Natural killer cell (primary cell): ENCODE measurements around the gene WDR7. TPM values are rescaled to one million over a fixed set of nuclear protein-coding genes. Genes with fewer than 3 reads are reported as not detected.

ENCODE experiments used
- ATAC-seq, 3 donors: fragments of 150-1000 bp in 2 of 3; fragments of 200-7000 bp in 1 of 3; cut with Tn5 transposase; 1 replicate in 1 of 3; 2 replicates in 2 of 3; pipeline ENCODE4 v1.10.0; 2021; ENCODE audit warnings: mild to moderate bottlenecking in 2 of 3, moderate library complexity in 2 of 3
- DNase-seq, 2 donors: peaks; one replicate each; pipeline versions ENCODE4 v3.0.0 to v3.0.0-alpha.2; 2013 to 2021; ENCODE audit warnings: mixed read lengths in 1 of 2
- H3K27ac ChIP-seq: one replicate; pipeline ENCODE4 v1.5.1; 2013; ENCODE audit warnings: mild to moderate bottlenecking, low read length
- H3K27me3 ChIP-seq: one replicate; pipeline ENCODE4 v1.6.1; 2013; ENCODE audit warnings: low read length; ENCODE audit not compliant: control insufficient read depth, insufficient read depth
- H3K36me3 ChIP-seq: one replicate; pipeline ENCODE4 v1.6.1; 2013; ENCODE audit warnings: low read length; ENCODE audit not compliant: control insufficient read depth, insufficient read depth
- H3K4me1 ChIP-seq: one replicate; pipeline ENCODE4 v1.6.1; 2013; ENCODE audit warnings: low read length; ENCODE audit not compliant: control insufficient read depth, insufficient read depth
- H3K4me3 ChIP-seq: one replicate; pipeline ENCODE4 v1.5.1; 2013; ENCODE audit warnings: low read length
- H3K9me3 ChIP-seq: one replicate; pipeline ENCODE4 v1.6.1; 2013; ENCODE audit warnings: low read length; ENCODE audit not compliant: control insufficient read depth, insufficient read depth
- H3K27ac Mint-ChIP-seq, 2 donors: one replicate each; pipeline ENCODE4 v1.8.0; 2022; ENCODE audit warnings: mild to moderate bottlenecking in 2 of 2, mixed read lengths in 2 of 2, moderate library complexity in 1 of 2
- H3K27me3 Mint-ChIP-seq, 2 donors: one replicate each; pipeline ENCODE4 v1.8.0; 2022; ENCODE audit warnings: low read depth in 2 of 2, mixed read lengths in 2 of 2
- H3K36me3 Mint-ChIP-seq: one replicate; pipeline ENCODE4 v1.8.0; 2022; ENCODE audit warnings: mixed read lengths
- H3K4me1 Mint-ChIP-seq, 2 donors: one replicate each; pipeline ENCODE4 v1.8.0; 2022; ENCODE audit warnings: mixed read lengths in 2 of 2
- H3K4me3 Mint-ChIP-seq: one replicate; pipeline ENCODE4 v1.8.0; 2022; ENCODE audit warnings: mild to moderate bottlenecking, moderate library complexity, mixed read lengths
- H3K9me3 Mint-ChIP-seq, 2 donors: one replicate each; pipeline ENCODE4 v1.8.0; 2022; ENCODE audit warnings: mixed read lengths in 2 of 2
- WGBS: methylation state at CpG from one replicate; pipeline ENCODE4 v1.1.7; 2013; ENCODE audit warnings: missing lambda C conversion rate; ENCODE audit not compliant: insufficient coverage; 5-methylcytosine and 5-hydroxymethylcytosine counted together
- intact Hi-C: fragments of 100-400 bp; cut with micrococcal nuclease; formaldehyde crosslinking; loops from one replicate; pipeline ENCODE4 v1.14.2; 2022
- total RNA-seq, 4 donors: library from RNA; stranded (reverse); fragments of 120-200 nt in 1 of 4; gene quantifications; one replicate each; pipeline versions ENCODE4 v1.2.3 to v1.2.4, GENCODE V29; 2013 to 2022
- TF ChIP-seq, protein P1 (sequence below): fragments of 200-600 bp; IDR thresholded peaks from one replicate; pipeline ENCODE4 v1.8.0; 2022; ENCODE audit warnings: antibody characterized with exemption

The WDR7 gene
- total RNA-seq, 3 donors from 2014 or later (not counting 1 experiment from before 2014, with no cell fraction given): 71.1 to 103 (median 77.3) TPM

DNA sequence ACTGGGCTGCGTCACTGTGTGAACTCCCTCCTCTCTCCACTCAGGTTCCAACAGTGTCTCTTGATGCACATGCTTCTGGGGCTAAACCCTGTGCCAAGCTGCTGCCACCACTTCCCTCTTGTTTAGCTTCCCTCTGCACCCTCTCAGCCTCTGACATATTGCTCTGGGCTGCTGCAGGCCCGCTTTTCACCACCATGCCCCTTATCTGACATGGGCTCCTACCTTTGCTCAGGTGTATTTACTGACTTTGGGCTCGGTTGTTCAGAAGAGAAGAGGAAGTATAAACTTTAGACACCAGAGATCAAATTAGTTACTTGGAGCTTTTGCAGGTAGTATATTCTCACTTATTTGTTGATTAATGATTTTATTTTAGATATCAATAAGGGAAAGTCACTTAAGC is 77.6 kb downstream of the WDR7 start:
- Histone ChIP-seq H3K4me3 (no peak overlapping the region), H3K4me1 (no peaks in the 10 kb centered on the region), H3K27me3 (no peaks in the 10 kb centered on the region), H3K9me3 (no peaks in the 10 kb centered on the region), H3K36me3 (peaks cover 17% of the 10 kb centered on the region), H3K27ac (no peak overlapping the region)
- TF ChIP-seq, protein P1, sequence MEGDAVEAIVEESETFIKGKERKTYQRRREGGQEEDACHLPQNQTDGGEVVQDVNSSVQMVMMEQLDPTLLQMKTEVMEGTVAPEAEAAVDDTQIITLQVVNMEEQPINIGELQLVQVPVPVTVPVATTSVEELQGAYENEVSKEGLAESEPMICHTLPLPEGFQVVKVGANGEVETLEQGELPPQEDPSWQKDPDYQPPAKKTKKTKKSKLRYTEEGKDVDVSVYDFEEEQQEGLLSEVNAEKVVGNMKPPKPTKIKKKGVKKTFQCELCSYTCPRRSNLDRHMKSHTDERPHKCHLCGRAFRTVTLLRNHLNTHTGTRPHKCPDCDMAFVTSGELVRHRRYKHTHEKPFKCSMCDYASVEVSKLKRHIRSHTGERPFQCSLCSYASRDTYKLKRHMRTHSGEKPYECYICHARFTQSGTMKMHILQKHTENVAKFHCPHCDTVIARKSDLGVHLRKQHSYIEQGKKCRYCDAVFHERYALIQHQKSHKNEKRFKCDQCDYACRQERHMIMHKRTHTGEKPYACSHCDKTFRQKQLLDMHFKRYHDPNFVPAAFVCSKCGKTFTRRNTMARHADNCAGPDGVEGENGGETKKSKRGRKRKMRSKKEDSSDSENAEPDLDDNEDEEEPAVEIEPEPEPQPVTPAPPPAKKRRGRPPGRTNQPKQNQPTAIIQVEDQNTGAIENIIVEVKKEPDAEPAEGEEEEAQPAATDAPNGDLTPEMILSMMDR: no peak
- no peak overlapping the region for H3K27ac Mint-ChIP-seq
- 91% methylated on average over 2 of the region's 3 CpGs for WGBS
- no peaks in the 10 kb centered on the region for H3K9me3 Mint-ChIP-seq
- H3K4me1 Mint-ChIP-seq: no peaks in the 10 kb centered on the region
- DNase-seq (no peak), ATAC-seq (no peak)
- no peaks in the 10 kb centered on the region for H3K27me3 Mint-ChIP-seq
- H3K36me3 Mint-ChIP-seq: peaks cover 14% of the 10 kb centered on the region
- H3K4me3 Mint-ChIP-seq: no peak overlapping the region
- intact Hi-C loops: no loop called here

GRCh38 chr18:56738184-56738583 is 87.0 kb downstream of the WDR7 start:
- no peak overlapping the region for H3K4me3 ChIP-seq
- TF ChIP-seq, protein P1: no peak
- WGBS: 98% methylated on average over 5 of the region's 5 CpGs
- no peak for DNase-seq
- H3K27me3 ChIP-seq: no peaks in the 10 kb centered on the region
- H3K36me3 ChIP-seq: peaks cover 7% of the 10 kb centered on the region
- H3K9me3 Mint-ChIP-seq: no peaks in the 10 kb centered on the region
- no peak overlapping the region for H3K4me3 Mint-ChIP-seq
- no peak overlapping the region for H3K27ac ChIP-seq
- no peaks in the 10 kb centered on the region for H3K4me1 ChIP-seq
- H3K4me1 Mint-ChIP-seq: peaks cover 0 to 4% of the 10 kb centered on the region in 2 donors
- no peaks in the 10 kb centered on the region for H3K9me3 ChIP-seq
- intact Hi-C loops: no loop called here
- ATAC-seq: no peak
- no peaks in the 10 kb centered on the region for H3K27me3 Mint-ChIP-seq
- no peaks in the 10 kb centered on the region for H3K36me3 Mint-ChIP-seq
- no peak overlapping the region for H3K27ac Mint-ChIP-seq

- H3K36me3 ChIP-seq: peaks cover 4% of the 10 kb centered on the region
- H3K9me3 ChIP-seq: no peaks in the 10 kb centered on the region
- no peaks in the 10 kb centered on the region for H3K27me3 ChIP-seq
- Mint-ChIP-seq H3K9me3 (no peaks in the 10 kb centered on the region), H3K4me3 (no peak overlapping the region), H3K27ac (no peak overlapping the region), H3K4me1 (peaks cover 0 to 4% of the 10 kb centered on the region in 2 donors), H3K36me3 (no peaks in the 10 kb centered on the region), H3K27me3 (no peaks in the 10 kb centered on the region)
- ATAC-seq: no peak
- TF ChIP-seq, protein P1: no peak
- intact Hi-C loops: no loop called here
- no peaks in the 10 kb centered on the region for H3K4me1 ChIP-seq
- no peak for DNase-seq
- no peak overlapping the region for H3K4me3 ChIP-seq
- WGBS: no CpG with 5 or more reads among the region's 2 CpGs
- H3K27ac ChIP-seq: no peak overlapping the region
These were observed 88.6 kb downstream of the WDR7 start for GRCh38 chr18:56739731-56740130.

DNA sequence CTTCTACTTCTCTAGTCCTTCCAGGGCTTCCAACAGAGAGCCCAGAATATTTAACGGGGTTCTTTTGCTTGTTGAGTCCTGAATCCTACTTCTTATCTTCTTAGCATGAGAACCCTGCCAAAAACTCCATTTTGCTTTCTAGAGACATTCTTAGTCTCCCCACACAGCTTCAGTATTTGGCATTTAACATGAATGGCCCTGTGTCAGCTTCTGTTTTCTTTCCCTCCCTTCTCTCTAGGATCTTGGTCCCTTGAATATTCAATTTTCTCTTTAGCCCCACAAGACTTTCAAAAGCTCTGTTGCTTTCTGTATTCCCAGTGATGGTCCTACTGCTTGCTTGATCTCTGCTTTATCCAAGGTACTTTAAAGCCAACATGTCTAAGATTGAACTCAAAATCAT is 89.5 kb downstream of the WDR7 start:
- ATAC-seq (no peak), DNase-seq (no peak)
- 90% methylated on average over 1 of the region's 1 CpG for WGBS
- Histone ChIP-seq H3K27me3 (no peaks in the 10 kb centered on the region), H3K4me1 (no peaks in the 10 kb centered on the region), H3K4me3 (no peak overlapping the region), H3K36me3 (peaks cover 3% of the 10 kb centered on the region), H3K9me3 (no peaks in the 10 kb centered on the region), H3K27ac (no peak overlapping the region)
- H3K4me1 Mint-ChIP-seq: peaks cover 0 to 4% of the 10 kb centered on the region in 2 donors
- H3K4me3 Mint-ChIP-seq: no peak overlapping the region
- intact Hi-C loops: no loop called here
- no peak overlapping the region for H3K27ac Mint-ChIP-seq
- no peaks in the 10 kb centered on the region for H3K27me3 Mint-ChIP-seq
- H3K36me3 Mint-ChIP-seq: no peaks in the 10 kb centered on the region
- TF ChIP-seq, protein P1: no peak
- no peaks in the 10 kb centered on the region for H3K9me3 Mint-ChIP-seq
